Thoracic aorta (tissue), 2 donors: Measurements from ENCODE around the gene ARHGEF19. TPM values are rescaled to one million over a fixed set of nuclear protein-coding genes. Genes with fewer than 3 reads are reported as not detected.

Source experiments
- ATAC-seq: fragments of 150-250 bp; one replicate; pipeline ENCODE4 v1.8.0; 2017; ENCODE audit warnings: low read depth; ENCODE audit not compliant: insufficient number of reproducible peaks, low FRiP score
- DNase-seq: peaks from one replicate; pipeline ENCODE4 v3.0.0-alpha.2; 2020; ENCODE audit warnings: low spot score
- H3K27ac ChIP-seq, 2 donors: fragments of 200-600 bp; sonication (generic); 1 replicate in 1 of 2; 2 replicates in 1 of 2; pipeline ENCODE4 v1.5.1; 2016; ENCODE audit warnings: mild to moderate bottlenecking in 2 of 2, moderate library complexity in 2 of 2
- H3K27me3 ChIP-seq: fragments of 200-600 bp; sonication (generic); replicated peaks from 2 replicates; pipeline ENCODE4 v1.6.0; 2016; ENCODE audit warnings: mild to moderate bottlenecking; ENCODE audit not compliant: insufficient read depth
- H3K36me3 ChIP-seq: fragments of 200-600 bp; sonication (generic); one replicate; pipeline ENCODE4 v1.5.1; 2016
- H3K4me1 ChIP-seq, 2 donors: fragments of 200-600 bp; sonication (generic); 1 replicate in 1 of 2; 2 replicates in 1 of 2; pipeline versions ENCODE4 v1.5.1 to v1.6.0; 2016; ENCODE audit warnings: low read depth in 2 of 2, mild to moderate bottlenecking in 1 of 2; ENCODE audit not compliant: control insufficient read depth in 1 of 2
- H3K4me3 ChIP-seq: fragments of 200-600 bp; sonication (generic); 2 replicates; pipeline ENCODE4 v1.5.1; 2016; ENCODE audit warnings: mild to moderate bottlenecking
- H3K9me3 ChIP-seq: fragments of 200-600 bp; sonication (generic); 2 replicates; pipeline ENCODE4 v1.5.1; 2016
- total RNA-seq, 2 donors: library from RNA; depleted of rRNA; stranded (reverse); fragments of >200 nt; gene quantifications; one replicate each; pipeline versions ENCODE4 v1.1.0 to v1.2.3, GENCODE V29; 2016
- TF ChIP-seq, protein P1 (sequence below): fragments of 200-600 bp; sonication (generic); IDR thresholded peaks from one replicate; pipeline ENCODE4 v1.5.1; 2019; ENCODE audit warnings: antibody characterized with exemption

The ARHGEF19 gene
- total RNA-seq, 2 donors from 2014 or later, result 8.1 to 8.5 TPM

DNA sequence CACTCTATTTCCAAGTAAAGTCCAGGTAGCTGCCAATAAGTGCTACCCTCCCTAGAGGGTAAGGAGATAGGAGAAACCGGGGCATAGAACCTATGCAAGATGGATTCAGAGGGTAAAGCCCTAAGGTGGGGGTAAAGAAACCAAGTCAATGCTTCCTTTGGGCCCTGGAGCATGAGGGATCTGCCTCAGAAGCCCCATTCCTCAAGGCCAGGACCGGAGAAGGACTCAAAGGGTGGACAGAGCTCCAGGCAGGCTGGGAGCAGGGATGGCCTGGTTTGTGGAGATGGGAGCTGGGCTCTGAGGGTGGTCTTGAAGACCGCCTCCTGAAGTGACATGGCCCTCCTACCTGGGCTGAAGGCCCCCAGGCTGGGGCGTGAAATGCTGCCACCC is 60.5 kb downstream of the ARHGEF19 start:
- ATAC-seq, result no peak
- peaks cover 6% of the 10 kb centered on the region for H3K36me3 ChIP-seq

DNA sequence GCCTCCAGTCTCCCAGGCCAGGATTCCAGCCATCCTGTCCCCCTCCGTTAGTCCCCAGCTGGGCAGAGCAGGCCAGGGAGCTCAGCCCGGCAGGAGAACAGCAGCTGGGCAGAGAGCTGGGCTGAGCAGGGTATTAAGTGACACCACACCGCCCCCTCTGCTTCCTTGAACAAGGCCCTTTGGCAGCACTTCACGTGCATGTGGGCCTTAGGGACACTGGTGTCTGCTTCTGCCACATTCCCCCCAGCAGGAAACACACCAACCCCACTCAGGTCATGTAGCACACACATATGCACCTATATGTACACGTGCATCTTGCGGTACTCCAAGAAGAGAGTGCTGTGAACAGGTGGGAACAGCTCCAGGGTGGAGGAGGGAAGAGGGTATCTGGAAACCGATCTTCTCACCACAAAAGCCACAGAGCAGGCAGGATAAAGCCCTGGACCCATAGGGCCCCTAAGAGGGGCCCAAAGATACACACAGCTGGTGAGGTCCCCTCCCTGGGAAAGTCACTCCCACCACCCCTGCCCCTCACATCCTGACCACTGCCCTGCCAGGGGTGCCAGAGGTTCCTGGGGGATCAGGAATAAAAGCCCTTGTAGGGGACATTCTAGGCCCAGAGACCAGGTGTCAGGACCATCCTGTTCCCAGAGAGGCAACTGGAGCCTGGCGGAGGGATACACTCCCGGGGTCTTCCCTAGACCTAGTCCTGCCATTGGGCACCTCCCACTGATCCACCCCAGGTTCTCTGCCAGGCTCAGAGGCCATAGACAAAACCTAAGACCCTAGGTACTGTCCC is 61.1 kb downstream of the ARHGEF19 start:
- TF ChIP-seq, protein P1, sequence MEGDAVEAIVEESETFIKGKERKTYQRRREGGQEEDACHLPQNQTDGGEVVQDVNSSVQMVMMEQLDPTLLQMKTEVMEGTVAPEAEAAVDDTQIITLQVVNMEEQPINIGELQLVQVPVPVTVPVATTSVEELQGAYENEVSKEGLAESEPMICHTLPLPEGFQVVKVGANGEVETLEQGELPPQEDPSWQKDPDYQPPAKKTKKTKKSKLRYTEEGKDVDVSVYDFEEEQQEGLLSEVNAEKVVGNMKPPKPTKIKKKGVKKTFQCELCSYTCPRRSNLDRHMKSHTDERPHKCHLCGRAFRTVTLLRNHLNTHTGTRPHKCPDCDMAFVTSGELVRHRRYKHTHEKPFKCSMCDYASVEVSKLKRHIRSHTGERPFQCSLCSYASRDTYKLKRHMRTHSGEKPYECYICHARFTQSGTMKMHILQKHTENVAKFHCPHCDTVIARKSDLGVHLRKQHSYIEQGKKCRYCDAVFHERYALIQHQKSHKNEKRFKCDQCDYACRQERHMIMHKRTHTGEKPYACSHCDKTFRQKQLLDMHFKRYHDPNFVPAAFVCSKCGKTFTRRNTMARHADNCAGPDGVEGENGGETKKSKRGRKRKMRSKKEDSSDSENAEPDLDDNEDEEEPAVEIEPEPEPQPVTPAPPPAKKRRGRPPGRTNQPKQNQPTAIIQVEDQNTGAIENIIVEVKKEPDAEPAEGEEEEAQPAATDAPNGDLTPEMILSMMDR, result no peak
- ATAC-seq, result no peak
- Histone ChIP-seq H3K27me3 (no peaks in the 10 kb centered on the region), H3K27ac (peak overlapping the region; percentile 41 to 43), H3K4me1 (peaks cover 35 to 71% of the 10 kb centered on the region in 2 donors), H3K4me3 (no peak overlapping the region), H3K9me3 (no peaks in the 10 kb centered on the region), H3K36me3 (peaks cover 6% of the 10 kb centered on the region)
- DNase-seq, result no peak

More for the DNA sequence above, 60.5 kb downstream of the ARHGEF19 start:
- H3K27ac ChIP-seq, result peak overlapping the region in 1 of 2 donors; percentile 43
- no peaks in the 10 kb centered on the region for H3K9me3 ChIP-seq
- H3K27me3 ChIP-seq, result no peaks in the 10 kb centered on the region
- H3K4me3 ChIP-seq, result no peak overlapping the region
- DNase-seq, result no peak
- TF ChIP-seq, protein P1, result no peak
- peaks cover 31 to 67% of the 10 kb centered on the region in 2 donors for H3K4me1 ChIP-seq

DNA sequence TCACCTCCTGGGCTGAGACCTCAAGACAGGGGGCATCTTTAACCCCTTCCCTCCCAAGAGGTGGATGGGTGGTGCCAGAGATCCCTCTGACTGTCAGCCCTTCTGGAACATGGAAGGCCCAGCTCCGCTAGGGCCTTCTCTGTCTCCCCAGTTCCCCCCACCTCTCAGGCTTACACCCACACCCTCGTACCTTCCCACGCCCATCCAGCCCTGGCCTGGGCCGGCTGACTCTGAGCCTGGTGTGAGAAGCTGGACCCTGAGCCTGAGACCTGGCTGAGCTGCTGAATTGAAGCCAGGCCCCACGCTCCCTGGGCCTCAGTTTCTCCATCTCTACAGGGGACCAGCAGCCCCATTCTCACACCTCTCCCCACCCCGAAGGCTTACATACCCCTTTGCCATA is 61.9 kb downstream of the ARHGEF19 start:
- TF ChIP-seq, protein P1, result no peak
- Histone ChIP-seq H3K4me1 (peaks cover 37 to 73% of the 10 kb centered on the region in 2 donors), H3K27ac (peak overlapping the region; percentile 41 to 43), H3K4me3 (no peak overlapping the region), H3K27me3 (no peaks in the 10 kb centered on the region), H3K9me3 (no peaks in the 10 kb centered on the region), H3K36me3 (peaks cover 6% of the 10 kb centered on the region)
- no peak for DNase-seq
- no peak for ATAC-seq

DNA sequence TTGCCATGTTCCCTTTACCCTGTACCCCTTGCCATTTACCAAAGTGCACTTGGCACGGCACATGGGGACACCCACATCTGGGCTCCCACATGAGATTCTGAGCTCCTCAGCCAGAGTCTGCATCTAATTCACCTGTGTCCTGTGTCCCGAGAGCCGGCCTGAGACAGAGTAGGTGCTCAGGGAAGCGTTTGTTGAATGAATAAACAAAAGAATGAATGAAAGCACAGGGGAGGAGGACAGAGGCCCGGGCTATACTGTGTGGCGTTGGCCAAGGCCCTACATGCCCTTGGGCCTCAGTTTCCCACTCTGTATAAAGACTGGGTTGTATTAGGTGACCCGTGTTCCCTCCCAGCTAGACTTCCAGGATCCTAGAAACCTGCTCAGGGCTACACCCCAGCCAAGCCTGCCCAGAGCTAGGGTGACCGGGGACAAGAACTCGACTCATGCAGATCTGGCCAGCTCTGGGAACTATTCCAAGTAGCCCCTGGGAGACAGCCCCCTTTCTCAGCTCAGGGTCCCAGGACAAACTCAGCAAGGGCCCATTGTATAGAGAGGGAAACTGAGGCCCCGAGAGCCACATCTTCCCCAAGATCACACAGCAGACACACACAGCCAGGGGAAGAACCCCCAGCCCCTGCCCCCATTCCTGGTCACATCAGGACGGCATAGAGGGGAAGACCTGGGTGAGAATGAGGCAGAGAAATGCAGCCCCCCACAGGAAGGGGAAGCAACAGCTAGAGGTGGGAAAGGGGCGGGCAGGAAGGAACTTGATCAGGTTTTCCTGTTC is 62.6 kb downstream of the ARHGEF19 start:
- peak overlapping the region in 1 of 2 donors; percentile 43 for H3K27ac ChIP-seq
- peaks cover 6% of the 10 kb centered on the region for H3K36me3 ChIP-seq
- TF ChIP-seq, protein P1, result no peak
- H3K27me3 ChIP-seq, result no peaks in the 10 kb centered on the region
- ATAC-seq (no peak), DNase-seq (no peak)
- peaks cover 38 to 79% of the 10 kb centered on the region in 2 donors for H3K4me1 ChIP-seq
- H3K9me3 ChIP-seq, result no peaks in the 10 kb centered on the region
- H3K4me3 ChIP-seq, result no peak overlapping the region

DNA sequence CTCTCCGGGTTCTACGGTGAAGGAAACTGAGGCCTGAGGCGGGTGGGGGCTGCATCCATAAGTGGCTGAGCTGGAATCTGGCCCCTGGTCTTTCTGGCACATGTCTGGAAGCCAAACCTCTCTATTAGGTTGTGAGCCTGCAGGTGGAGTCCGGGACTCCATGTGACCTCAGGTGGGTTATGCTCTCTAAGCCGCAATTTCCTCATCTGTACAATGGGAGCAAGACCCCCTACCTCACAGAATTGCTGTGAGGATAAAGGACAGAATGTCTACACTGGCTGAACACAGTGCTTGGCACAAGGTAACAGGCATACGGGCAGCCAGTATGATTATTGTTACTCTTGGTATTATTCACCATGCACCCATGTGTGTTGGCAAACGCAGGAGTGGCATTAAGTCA is 63.3 kb downstream of the ARHGEF19 start:
- no peak for ATAC-seq

More for the DNA sequence above, 63.3 kb downstream of the ARHGEF19 start:
- Histone ChIP-seq H3K9me3 (no peaks in the 10 kb centered on the region), H3K4me1 (peaks cover 38 to 84% of the 10 kb centered on the region in 2 donors), H3K36me3 (peaks cover 6% of the 10 kb centered on the region), H3K27me3 (no peaks in the 10 kb centered on the region), H3K4me3 (no peak overlapping the region), H3K27ac (no peak overlapping the region)
- no peak for DNase-seq
- TF ChIP-seq, protein P1, result no peak
